Transverse colon (tissue), 4 donors: ENCODE data around the gene CD3E. TPM values are rescaled to one million over a fixed set of nuclear protein-coding genes. Genes with fewer than 3 reads are reported as not detected.

Source experiments
- DNase-seq: peaks from one replicate; pipeline ENCODE4 v3.0.0-alpha.2; 2019
- H3K27ac ChIP-seq, 4 donors: fragments of 200-600 bp; sonication (generic); 2 replicates each; pipeline ENCODE4 v1.5.1; 2016 to 2018; ENCODE audit warnings: inconsistent platforms in 4 of 4
- H3K27me3 ChIP-seq: fragments of 200-600 bp; sonication (generic); 2 replicates; pipeline ENCODE4 v1.5.1; 2017; ENCODE audit warnings: inconsistent platforms
- H3K36me3 ChIP-seq, 4 donors: fragments of 200-600 bp; sonication (generic); 2 replicates each; pipeline ENCODE4 v1.5.1; 2017 to 2019; ENCODE audit warnings: inconsistent platforms in 4 of 4
- H3K4me1 ChIP-seq, 4 donors: fragments of 200-600 bp; sonication (generic); 2 replicates each; pipeline ENCODE4 v1.5.1; 2017 to 2020; ENCODE audit warnings: inconsistent platforms in 4 of 4
- H3K4me3 ChIP-seq, 4 donors: fragments of 200-600 bp; sonication (generic); 1 replicate in 1 of 4; 2 replicates in 3 of 4; pipeline versions ENCODE4 v1.5.1 to v1.6.1; 2017 to 2019; ENCODE audit warnings: inconsistent platforms in 4 of 4
- H3K9me3 ChIP-seq, 2 donors: fragments of 200-600 bp; sonication (generic); 2 replicates each; pipeline ENCODE4 v1.5.1; 2017 to 2019; ENCODE audit warnings: inconsistent platforms in 2 of 2
- CTCF ChIP-seq, 5 experiments: fragments of 200-600 bp in 3 of 5; fragments of 450-650 bp in 2 of 5; sonication (generic) in 3 of 5; IDR thresholded peaks; 1 replicate in 2 of 5; 2 replicates in 3 of 5; pipeline ENCODE4 v1.5.1; 2016 to 2017; ENCODE audit warnings: antibody characterized with exemption in 5 of 5, inconsistent platforms in 3 of 5, mild to moderate bottlenecking in 2 of 5, moderate library complexity in 1 of 5
- EP300 ChIP-seq: sonication (generic); formaldehyde crosslinking; IDR thresholded peaks from one replicate; pipeline ENCODE4 v1.6.1; 2017; ENCODE audit warnings: antibody characterized with exemption, low read depth
- POLR2A ChIP-seq: fragments of 450-650 bp; IDR thresholded peaks from one replicate; pipeline ENCODE4 v1.6.1; 2016; ENCODE audit warnings: antibody characterized with exemption, mild to moderate bottlenecking, moderate library complexity
- POLR2AphosphoS5 ChIP-seq, 3 donors: sonication (generic); formaldehyde crosslinking; IDR thresholded peaks; one replicate each; pipeline ENCODE4 v1.6.1; 2016; ENCODE audit warnings: antibody characterized with exemption in 3 of 3
- WGBS, 2 donors: methylation state at CpG; one replicate each; pipeline ENCODE4 v1.1.5; 2018; ENCODE audit warnings: low coverage in 1 of 2; 5-methylcytosine and 5-hydroxymethylcytosine counted together
- in situ Hi-C, 4 donors: fragments of 200-750 bp; cut with MboI; loops; one replicate each; pipeline versions ENCODE4 v1.15.0 to v1.15.1; 2017; ENCODE audit warnings: low sequenced_read_pairs in 3 of 4, low pct_ligation_motif_present in 1 of 4, low pct_unique_long_range_greater_than_20kb in 1 of 4
- intact Hi-C: fragments of 100-400 bp; cut with DNase I; formaldehyde crosslinking; loops from one replicate; pipeline ENCODE4 v1.15.1; 2023; ENCODE audit warnings: low total_unique reads
- total RNA-seq, 4 donors: library from RNA; depleted of rRNA; stranded (reverse); fragments of >200 nt; gene quantifications; one replicate each; pipeline ENCODE4 v1.1.0, GENCODE V29; 2016

Gene CD3E
- total RNA-seq, 4 donors from 2014 or later: 0.80 to 7.1 (median 5.3) TPM

DNA sequence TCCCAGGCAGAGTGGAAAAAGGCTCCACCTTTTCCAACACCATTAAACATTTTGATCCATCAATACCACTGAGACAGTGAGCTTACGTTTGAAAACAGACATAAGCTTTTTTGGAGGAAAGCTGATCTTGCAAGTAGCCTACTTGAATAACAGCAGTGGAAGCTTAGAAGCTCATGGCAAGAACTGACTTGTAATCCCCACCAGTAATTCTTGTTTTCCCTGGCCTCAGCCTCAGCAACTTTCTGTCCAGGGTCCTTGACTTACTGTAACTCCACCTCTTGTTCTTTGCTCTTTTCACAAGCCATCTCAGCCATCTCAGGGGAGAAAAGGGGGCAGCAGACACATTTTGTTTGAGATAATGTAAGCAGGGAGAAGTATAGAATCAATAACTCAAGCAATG is 28.1 kb upstream of the CD3E start:
- H3K36me3 ChIP-seq: no peaks in the 10 kb centered on the region
- no peak overlapping the region for H3K27ac ChIP-seq
- no peaks in the 10 kb centered on the region for H3K9me3 ChIP-seq
- 20 to 91% methylated on average over 1 of the region's 1 CpG for WGBS, 2 donors
- in situ Hi-C loops (loop anchor here in 1 of 4 donors (25.0 kb wide), 1 partner anchor 89 kb away; the partner anchor contains the start of gene SCN2B), intact Hi-C loops (no loop called here)
- peaks cover 5% of the 10 kb centered on the region for H3K27me3 ChIP-seq
- no peak overlapping the region for H3K4me3 ChIP-seq
- DNase-seq: no peak
- TF ChIP-seq POLR2AphosphoS5 (IDR thresholded peaks at IDR 0.05) (no peak), EP300 (no peak), CTCF (IDR thresholded peaks at IDR 0.05) (no peak), POLR2A (no peak)
- H3K4me1 ChIP-seq: peaks cover 0 to 24% (median 6%) of the 10 kb centered on the region in 4 donors

- Histone ChIP-seq H3K9me3 (no peaks in the 10 kb centered on the region), H3K27ac (no peak overlapping the region), H3K4me1 (peaks cover 0 to 21% (median 6%) of the 10 kb centered on the region in 4 donors), H3K36me3 (no peaks in the 10 kb centered on the region), H3K4me3 (no peak overlapping the region), H3K27me3 (peaks cover 5% of the 10 kb centered on the region)
- WGBS, 2 donors: 83 to 86% methylated on average over 1 of the region's 1 CpG
- no peak for DNase-seq
- intact Hi-C loops (no loop called here), in situ Hi-C loops (loop anchor here in 1 of 4 donors (25.0 kb wide), 1 partner anchor 90 kb away; the partner anchor contains the start of gene SCN2B)
- TF ChIP-seq POLR2AphosphoS5 (IDR thresholded peaks at IDR 0.05) (no peak), POLR2A (no peak), CTCF (IDR thresholded peaks at IDR 0.05) (no peak), EP300 (no peak)
These were observed 27.2 kb upstream of the CD3E start for GRCh38 chr11:118277312-118277711.

DNA sequence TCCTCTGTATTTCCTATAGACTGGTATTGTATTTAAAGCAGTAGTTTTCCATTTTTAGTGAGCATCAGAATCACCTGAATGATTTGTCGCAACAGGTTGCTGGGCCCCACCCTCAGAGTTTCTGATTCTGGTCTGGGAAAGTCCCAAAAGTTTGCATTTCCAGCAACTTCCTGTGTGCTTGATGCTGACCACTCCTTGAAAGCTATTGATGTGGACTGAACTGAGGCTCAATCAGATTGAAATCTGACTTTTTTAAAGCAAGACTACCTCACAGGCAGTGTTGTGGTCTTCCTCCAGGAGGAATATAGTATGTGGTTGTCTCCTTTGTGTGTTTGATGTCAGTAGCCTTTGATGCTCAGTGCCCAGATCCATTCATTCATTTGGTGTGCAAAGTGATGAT is 23.2 kb upstream of the CD3E start:
- Histone ChIP-seq H3K4me1 (peaks cover 0 to 16% (median 10%) of the 10 kb centered on the region in 4 donors), H3K9me3 (no peaks in the 10 kb centered on the region), H3K27ac (no peak overlapping the region), H3K36me3 (no peaks in the 10 kb centered on the region), H3K4me3 (no peak overlapping the region), H3K27me3 (no peaks in the 10 kb centered on the region)
- in situ Hi-C loops: loop anchor here in 2 of 4 donors (10.0 to 25.0 kb wide), 2 partner anchors 76 to 94 kb away; partner anchors contain the start of gene SCN2B (in 1 of the 2)
- 68 to 86% methylated on average over 1 of the region's 1 CpG for WGBS, 2 donors
- intact Hi-C loops: no loop called here
- DNase-seq: no peak
- TF ChIP-seq EP300 (no peak), POLR2AphosphoS5 (IDR thresholded peaks at IDR 0.05) (no peak), POLR2A (no peak), CTCF (IDR thresholded peaks at IDR 0.05) (no peak)

DNA sequence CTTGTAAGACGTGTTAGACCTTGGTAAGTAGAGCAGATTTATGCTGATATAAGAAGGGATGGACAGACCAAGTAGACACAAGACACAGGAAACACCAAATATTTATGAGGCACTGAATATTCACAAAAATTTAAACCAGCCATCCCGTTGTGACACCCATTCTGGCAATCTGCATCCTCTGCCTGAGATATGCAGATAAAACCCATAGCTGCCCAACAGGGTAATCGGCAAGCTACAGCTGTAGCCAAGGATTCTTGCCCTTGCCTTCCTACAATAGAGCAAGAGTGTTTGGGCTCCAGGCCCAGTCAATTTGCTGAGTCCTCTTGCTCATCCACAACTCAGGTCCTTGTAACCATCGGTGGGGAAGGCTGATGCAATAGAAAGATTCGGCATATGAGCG is 21.9 kb upstream of the CD3E start:
- H3K27ac ChIP-seq: peak overlapping the region; percentile 21 to 66 (median 48)
- peaks cover 0 to 28% (median 14%) of the 10 kb centered on the region in 4 donors for H3K4me1 ChIP-seq
- H3K9me3 ChIP-seq: no peaks in the 10 kb centered on the region
- no peaks in the 10 kb centered on the region for H3K36me3 ChIP-seq
- no peak overlapping the region for H3K4me3 ChIP-seq
- in situ Hi-C loops: loop anchor here in 2 of 4 donors (10.0 to 25.0 kb wide), 2 partner anchors 78 to 95 kb away; partner anchors contain the start of gene SCN2B (in 1 of the 2)
- no peaks in the 10 kb centered on the region for H3K27me3 ChIP-seq
- no peak for DNase-seq
- TF ChIP-seq EP300 (no peak), POLR2AphosphoS5 (IDR thresholded peaks at IDR 0.05) (no peak), CTCF (IDR thresholded peaks at IDR 0.05) (no peak), POLR2A (no peak)
- 72 to 80% methylated on average over 1 to 6 of the region's 6 CpGs for WGBS, 2 donors
- intact Hi-C loops: no loop called here
